ENCODE data around the gene PIP4K2C.
"Not testable (repeated sequence)": the region's sequence is repeated elsewhere in the genome, so short reads cannot be mapped to it uniquely, and the experiment has no call there.

Gene PIP4K2C

GRCh38 chr12:57623811-57624390 lies 32.9 kb downstream of the PIP4K2C start:
- DNase-seq: no peak

DNA sequence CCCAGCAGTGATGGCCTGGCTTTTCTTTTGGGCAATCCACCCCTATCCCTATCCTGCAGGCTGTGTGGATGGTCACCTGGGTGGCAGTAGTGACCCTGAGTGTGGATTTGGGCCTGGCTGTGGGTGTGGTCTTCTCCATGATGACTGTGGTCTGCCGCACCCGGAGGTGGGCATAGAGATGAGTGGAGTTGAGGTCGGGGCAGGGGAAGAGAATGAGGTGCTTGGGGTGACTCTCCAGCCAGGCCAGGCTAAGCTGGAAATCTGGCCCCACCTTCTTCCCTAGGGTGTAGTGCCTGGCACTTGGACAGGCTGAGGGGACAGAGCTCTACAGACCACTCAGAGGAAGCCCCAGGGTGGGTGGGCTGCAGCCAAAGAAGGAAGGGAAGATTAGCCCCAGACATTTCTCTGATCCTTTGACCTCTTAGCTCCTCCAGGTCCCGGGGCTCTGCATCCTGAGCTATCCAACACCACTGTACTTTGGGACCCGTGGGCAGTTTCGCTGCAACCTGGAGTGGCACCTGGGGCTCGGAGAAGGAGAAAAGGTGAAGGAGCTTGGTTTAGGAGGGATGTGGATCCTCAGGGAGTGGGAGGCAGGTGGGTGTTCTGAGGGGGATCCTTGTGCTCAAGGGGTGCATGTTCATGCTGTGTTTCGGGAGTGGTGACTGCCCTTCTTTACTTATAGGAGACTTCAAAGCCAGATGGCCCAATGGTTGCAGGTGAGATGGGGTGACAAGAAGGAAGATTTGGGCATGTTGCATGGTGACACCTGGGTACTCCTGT lies 33.6 kb downstream of the PIP4K2C start:
- DNase-seq: no peak

GRCh38 chr12:57625261-57626032 lies 34.5 kb downstream of the PIP4K2C start:
- DNase-seq: no peak

GRCh38 chr12:57626111-57626920 lies 35.3 kb downstream of the PIP4K2C start:
- DNase-seq: no peak

DNA sequence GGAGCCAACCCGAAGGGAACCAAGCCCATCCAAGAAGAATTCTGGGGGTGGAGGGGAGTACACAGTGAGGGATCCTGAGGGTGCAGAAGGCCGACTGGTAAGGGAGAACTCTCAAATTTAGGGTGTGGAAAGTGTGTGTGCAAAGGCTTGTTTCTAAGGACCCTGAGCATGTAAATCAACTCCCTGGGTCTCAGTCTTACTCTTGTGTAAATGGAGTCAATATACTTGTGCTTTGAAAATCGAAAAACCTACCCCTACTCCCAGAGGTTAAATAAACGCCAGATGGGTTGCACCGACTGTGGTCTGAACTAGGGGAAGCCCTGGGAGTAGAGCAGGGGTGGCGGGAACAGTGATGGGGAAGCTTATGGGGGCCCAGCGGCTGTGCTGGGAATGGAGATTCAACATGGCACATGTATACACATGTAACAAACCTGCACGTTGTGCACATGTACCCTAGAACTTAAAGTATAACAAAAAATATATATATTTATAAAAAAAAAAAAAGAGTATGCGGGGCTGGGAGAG lies 36.0 kb downstream of the PIP4K2C start:
- DNase-seq: no peak

DNA sequence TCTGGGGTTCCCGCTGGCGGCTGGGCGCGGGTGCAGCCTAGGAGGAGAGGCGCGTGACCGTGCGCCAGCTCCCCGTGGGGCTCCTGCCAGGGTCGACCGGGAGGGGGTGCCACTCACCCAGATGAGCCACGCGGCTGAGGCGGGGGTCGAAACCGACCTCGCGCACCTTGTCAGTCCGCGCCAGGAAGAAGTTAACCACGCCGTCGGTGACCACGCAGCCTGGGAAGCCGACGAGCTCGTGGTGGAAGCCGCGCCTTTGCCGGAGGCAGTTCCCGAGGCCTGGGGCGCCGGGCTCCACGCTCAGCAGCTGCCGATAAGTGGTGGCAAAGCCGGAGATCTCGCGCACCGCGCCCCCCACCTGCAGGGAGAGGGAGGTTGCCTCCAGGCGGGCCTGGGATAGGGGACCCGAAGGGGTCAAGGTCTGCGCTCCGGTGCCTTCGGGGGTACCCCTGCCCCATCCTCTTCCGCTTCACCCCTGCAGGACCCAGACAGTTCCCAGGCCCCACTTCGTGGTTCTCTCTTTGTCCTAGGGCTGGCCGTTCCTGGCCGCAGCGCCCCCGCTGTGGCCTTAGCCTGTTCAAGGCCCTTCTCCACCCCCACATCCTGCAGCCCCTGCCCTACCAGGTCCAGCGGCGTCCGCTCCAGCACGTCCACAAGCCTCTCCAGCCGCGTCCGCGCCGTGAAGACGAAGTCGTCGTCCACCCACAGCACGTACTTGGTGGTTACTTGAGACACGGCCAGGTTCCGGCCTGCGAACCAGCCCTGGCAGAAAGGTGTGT lies 36.7 kb downstream of the PIP4K2C start:
- no peak for DNase-seq

DNA sequence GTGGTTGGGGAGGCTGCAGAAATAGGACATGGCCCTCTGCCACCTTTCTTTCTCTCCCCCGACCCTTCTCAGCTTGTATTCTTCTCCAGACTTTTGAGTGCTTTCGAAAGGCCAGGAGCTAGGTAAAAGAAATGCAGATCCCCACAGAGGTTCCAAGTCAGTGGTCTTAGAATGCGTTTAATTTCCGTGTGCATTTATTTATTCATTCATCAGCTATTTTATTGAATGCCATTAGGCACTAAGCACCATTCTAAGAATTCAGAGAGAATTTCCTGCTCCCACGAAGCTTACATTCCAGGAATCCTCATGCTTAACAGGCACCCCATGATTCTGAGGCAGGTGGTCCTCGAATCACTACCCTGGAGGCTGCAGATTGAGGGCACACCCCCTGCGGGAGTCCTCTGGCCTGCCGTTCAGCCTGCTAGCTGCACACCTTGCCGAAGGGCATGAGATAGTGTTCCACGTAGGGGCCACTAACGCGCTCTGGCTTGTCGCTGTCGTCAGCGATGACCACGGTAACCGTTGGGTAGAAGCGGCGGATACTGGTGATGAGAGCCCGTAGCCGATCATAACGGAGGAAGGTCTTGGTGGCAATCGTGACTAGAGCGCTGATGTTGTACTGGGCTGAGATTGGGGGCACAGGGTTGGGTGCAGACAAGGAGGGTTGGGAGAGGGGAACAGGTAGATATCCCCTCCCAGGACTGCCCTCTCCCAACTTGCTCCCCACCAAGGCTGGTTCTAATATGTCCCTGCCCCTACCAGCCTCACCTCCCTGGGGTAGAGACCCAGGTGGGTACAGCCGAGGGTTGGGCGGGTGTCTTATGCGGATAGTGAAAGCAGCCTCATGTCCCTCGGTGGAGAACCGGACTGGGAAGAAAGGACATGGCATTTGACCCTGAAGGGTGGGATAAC lies 37.5 kb downstream of the PIP4K2C start:
- DNase-seq: no peak

DNA sequence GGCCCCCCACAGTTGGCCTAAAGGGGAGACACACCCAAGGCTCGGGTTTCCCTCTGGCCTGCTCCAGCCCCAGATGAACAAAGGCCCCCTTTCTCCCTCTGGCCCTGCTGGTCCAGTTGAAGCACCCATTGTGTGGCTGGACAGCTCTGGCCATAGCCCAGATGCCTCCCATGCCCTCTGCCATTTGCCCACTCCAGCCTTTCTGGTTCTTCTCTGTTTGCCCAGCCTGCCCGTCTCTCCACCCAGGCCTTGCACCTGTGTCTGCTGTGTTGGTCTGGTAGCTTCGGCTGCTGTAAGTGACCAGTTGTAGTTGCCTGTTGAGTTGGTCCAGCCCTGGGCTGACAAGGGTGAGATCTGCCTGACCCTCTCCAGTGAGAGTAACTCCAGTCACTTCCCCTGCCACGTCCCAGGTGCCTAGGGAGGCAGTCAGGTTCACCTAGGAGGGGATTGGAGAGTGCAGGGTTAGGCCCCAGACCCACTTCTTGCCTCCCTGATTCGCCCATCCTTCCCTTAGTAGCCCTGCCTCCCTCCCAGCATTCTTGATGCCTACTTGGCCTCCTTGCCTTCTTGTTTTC lies 39.0 kb downstream of the PIP4K2C start:
- no peak for DNase-seq

GRCh38 chr12:57630891-57631433 lies 40.0 kb downstream of the PIP4K2C start:
- DNase-seq: no peak

DNA sequence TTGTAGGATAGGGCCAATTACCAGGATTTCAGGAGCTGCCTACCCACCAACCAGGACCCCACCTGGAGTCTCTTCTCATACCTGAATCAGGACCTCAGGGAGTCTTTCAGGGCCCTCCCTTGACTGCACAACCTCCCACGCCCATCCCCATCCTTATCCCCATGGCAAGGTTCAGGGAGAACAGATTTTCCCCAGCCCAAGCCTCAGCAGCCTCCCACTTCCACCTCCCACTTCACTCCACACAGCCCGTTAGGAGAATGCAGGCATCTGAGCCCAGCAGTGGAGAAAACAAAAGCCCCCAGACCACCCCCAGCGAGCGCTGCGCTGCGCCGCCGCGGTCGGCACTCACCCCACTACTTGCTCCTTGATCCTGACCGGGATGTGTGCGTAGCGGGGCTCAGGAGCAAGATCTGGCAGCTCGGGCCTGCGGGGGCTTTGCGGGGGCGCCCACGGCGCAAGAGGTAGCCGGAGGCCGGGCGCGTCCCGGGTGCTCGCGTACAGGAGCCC lies 40.6 kb downstream of the PIP4K2C start:
- DNase-seq: no peak

- no peak for DNase-seq
These were observed 41.3 kb downstream of the PIP4K2C start for GRCh38 chr12:57632073-57632957.

DNA sequence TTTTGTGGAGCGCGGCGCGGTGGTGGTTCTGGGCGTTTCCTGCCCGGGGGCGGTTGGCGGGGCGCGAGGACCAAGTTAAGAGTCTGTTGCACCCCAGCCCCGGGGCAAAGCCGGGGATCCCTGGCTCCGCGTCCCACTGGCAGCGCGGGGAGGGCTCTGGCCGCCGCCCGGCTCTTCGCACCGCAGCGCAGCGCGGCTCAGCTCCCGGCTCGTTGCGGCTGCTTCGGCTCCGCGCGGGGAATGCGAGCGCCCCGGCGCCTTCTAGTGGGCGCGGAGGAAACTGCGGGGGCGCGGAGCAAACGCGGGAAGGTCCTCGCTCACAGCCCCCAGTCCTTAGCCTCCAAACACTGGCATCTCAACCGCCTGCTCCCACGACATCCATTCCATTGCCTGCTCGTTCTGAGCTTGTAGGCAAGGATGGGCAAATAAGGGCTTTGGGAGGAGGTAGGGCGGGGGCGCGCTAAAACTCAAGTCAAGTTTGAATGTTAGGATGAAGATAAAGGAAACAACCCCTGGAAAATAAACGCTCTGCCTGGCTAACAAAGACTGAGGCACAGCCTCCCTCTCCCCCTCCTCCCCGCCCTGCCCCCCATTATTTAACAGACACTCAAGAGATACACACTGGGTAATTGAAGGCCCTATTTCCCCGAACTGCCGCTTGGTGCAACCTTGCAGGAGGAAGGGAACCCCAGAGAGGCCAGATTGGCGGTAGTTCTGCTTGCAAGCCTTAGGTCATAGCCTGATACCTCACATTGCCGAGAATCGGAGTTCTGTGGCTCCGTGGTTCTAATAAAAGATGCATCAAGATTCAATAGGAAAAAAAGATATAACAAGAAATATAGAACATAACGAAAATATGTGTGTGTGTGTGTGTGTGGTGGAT lies 42.2 kb downstream of the PIP4K2C start, which contains the start of gene B4GALNT1:
B4GALNT1 (minus strand) TSS at position 244 of the 883 bp plus-strand sequence. CDS start 1,069 bp downstream, outside the sequence.
- peak; percentile 55 for DNase-seq

GRCh38 chr12:57636731-57637130 lies 45.7 kb downstream of the PIP4K2C start:
- DNase-seq: not testable (repeated sequence)

DNA sequence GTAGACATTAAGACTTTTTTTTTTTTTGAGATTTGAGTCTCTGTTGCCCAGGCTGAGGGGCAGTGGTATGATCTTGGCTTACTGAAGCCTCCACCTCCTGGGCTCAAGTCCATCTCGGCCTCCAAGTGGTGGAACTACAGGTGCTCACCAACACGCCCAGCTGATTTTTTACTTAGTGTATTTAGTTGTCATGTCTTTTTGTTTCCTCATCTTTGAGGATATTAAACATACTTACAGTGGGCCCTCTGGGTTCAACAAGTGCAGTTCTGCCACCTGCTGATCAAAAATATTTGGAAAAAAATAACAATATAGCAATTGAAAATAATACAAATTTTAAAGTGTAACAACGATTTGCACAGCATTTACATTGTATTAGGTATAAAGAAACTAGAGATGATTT lies 46.4 kb downstream of the PIP4K2C start:
- no peak for DNase-seq

GRCh38 chr12:57638096-57638495 lies 47.1 kb downstream of the PIP4K2C start:
- no peak for DNase-seq

GRCh38 chr12:57640175-57641042 lies 49.4 kb downstream of the PIP4K2C start:
- DNase-seq: no peak
